HG03378 (cell line): ENCODE data around the gene GAK.
"Not testable (repeated sequence)": the region's sequence is repeated elsewhere in the genome, so short reads cannot be mapped to it uniquely, and the experiment has no call there.

ENCODE experiments used
- ATAC-seq: cut with Tn5 transposase; IDR thresholded peaks from one replicate; pipeline ENCODE4 v1.9.1; 2021; ENCODE audit warnings: mild to moderate bottlenecking, moderate library complexity; ENCODE audit not compliant: unreplicated experiment

GAK gene

GRCh38 chr4:929096-929765 is 2.9 kb downstream of the GAK start:
- no peak for ATAC-seq

- ATAC-seq = not testable (repeated sequence)
Observed at GRCh38 chr4:927566-927965, 4.5 kb downstream of the GAK start.

GRCh38 chr4:926538-926937 is 5.6 kb downstream of the GAK start:
- no peak for ATAC-seq

GRCh38 chr4:925771-926500 is 6.2 kb downstream of the GAK start:
- ATAC-seq = no peak

- no peak for ATAC-seq
Observed at GRCh38 chr4:925171-925570, 6.9 kb downstream of the GAK start.

GRCh38 chr4:924107-925096 is 7.7 kb downstream of the GAK start:
- no peak for ATAC-seq

- no peak for ATAC-seq
Observed at GRCh38 chr4:921830-922331, 10.2 kb downstream of the GAK start.

GRCh38 chr4:919004-919680 is 13.0 kb downstream of the GAK start:
- ATAC-seq = not testable (repeated sequence)

GRCh38 chr4:918591-918990 is 13.5 kb downstream of the GAK start:
- ATAC-seq = not testable (repeated sequence)

- ATAC-seq = no peak
Observed at GRCh38 chr4:917992-918391, 14.1 kb downstream of the GAK start.

GRCh38 chr4:917466-917865 is 14.7 kb downstream of the GAK start:
- ATAC-seq = no peak

GRCh38 chr4:915595-915994 is 16.5 kb downstream of the GAK start:
- no peak for ATAC-seq

- no peak for ATAC-seq
Observed at GRCh38 chr4:915041-915474, 17.1 kb downstream of the GAK start.

GRCh38 chr4:914531-914930 is 17.6 kb downstream of the GAK start:
- no peak for ATAC-seq

- no peak for ATAC-seq
Observed at GRCh38 chr4:913280-913618, 18.9 kb downstream of the GAK start.

- no peak for ATAC-seq
Observed at GRCh38 chr4:912548-913279, 19.4 kb downstream of the GAK start.

GRCh38 chr4:911871-912490 is 20.1 kb downstream of the GAK start:
- ATAC-seq = no peak

- ATAC-seq = no peak
Observed at GRCh38 chr4:911221-911751, 20.8 kb downstream of the GAK start.

GRCh38 chr4:910366-911091 is 21.6 kb downstream of the GAK start:
- ATAC-seq = no peak
